HG03565 (cell line): ENCODE data around the gene ARRB1.

ENCODE experiments used
- ATAC-seq: cut with Tn5 transposase; IDR thresholded peaks from one replicate; pipeline ENCODE4 v1.9.1; 2021; ENCODE audit warnings: mild to moderate bottlenecking, moderate library complexity; ENCODE audit not compliant: unreplicated experiment

Gene ARRB1

DNA sequence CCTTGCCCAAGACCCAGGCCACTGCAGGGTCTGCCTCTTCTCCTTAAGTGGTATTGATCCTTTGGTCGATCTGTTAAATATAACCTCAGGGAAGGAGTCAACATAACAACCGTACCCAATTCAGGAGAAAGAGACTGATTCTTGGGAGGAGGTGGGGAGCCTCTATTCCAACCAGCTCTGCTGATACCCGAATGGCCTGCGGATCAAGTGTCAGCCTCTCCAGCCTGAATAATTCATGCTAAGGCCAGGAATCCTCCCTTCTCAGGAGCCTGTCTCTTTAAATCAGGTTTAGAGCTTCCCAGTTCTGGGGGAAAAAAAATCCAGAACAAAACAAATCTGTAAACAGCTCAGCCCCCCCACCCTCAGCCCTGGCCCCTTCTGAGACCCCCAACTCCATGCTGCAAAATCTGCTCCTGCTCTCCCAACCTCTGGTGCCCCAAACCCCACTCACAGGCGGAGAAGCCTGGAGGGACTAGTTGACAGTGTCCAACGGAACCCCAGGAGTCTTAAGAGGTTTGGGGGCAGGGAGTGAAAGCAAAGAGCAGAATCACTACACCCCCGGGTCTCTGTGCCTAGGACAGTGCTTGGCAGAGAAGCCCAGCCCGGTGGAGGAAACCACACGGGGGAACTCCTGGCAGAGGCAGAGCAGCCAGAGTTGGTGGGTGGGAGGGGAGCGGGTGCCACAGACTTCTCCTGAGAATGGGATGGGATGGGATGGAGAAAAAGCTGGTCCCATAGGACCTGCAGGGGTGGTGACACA lies 111.8 kb downstream of the ARRB1 start:
- ATAC-seq: no peak

- no peak for ATAC-seq
Observed at GRCh38 chr11:75238595-75239440, 112.6 kb downstream of the ARRB1 start.

- no peak for ATAC-seq
Observed at GRCh38 chr11:75237050-75237449, 114.4 kb downstream of the ARRB1 start.

GRCh38 chr11:75236062-75236461 lies 115.4 kb downstream of the ARRB1 start:
- no peak for ATAC-seq

DNA sequence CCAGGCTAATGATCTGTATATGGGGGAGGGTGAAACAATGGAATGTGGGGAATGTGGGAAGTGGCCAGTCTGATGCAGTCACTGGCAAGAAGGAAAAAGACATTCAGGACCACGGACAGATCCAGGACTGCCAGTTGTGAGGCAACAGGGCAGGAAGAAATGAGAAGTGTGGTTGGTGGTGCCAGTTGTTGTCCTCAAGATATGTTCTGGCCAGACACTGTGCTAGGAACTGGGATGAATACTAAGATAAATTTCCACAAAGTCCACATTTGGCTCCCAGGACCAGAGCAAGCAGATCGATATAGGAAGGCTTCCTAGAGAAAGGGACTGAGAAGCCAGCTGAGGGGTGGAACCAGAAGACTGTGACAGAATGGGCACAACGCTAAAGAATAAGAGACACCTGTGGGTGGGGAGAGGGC lies 117.7 kb downstream of the ARRB1 start:
- ATAC-seq: no peak

DNA sequence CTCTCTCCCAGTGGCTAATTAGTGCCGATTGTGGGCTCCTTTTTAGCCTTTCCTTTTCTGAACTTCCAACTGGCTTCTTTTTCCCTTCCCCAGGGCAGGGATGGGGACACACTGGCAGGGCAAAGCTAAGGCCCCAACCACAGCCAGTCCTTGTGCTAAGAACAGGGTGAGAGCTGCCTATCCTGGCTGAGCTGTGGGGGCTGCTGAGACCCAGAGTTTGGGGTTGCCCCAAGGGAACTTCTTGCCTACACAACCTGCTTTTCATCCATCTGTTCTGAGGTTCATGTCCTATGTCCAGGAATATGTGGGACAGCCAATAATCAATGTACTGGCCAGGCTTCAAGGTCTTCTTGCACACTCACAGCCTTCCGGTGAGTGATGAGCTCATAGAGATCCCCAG lies 120.8 kb downstream of the ARRB1 start:
- ATAC-seq: no peak

DNA sequence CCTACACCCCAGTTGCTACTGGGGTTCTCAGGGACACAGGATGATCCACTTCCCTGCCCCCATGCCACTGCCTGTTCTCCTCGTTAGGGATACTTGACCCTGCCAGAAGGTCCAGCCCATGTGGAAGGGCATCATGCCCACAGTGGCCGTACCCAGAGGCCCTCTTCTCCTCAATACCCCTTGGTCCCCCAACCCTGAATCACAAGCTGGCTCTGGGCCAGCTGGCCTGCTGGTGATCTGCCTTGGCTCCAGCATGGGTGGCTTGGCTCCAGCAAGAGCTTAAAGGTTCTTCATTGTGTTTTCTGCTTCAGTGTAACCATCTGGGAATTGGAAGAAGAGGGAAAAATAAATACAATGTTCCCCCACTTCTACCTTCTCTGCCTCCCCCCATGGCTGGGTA lies 122.0 kb downstream of the ARRB1 start:
- no peak for ATAC-seq

DNA sequence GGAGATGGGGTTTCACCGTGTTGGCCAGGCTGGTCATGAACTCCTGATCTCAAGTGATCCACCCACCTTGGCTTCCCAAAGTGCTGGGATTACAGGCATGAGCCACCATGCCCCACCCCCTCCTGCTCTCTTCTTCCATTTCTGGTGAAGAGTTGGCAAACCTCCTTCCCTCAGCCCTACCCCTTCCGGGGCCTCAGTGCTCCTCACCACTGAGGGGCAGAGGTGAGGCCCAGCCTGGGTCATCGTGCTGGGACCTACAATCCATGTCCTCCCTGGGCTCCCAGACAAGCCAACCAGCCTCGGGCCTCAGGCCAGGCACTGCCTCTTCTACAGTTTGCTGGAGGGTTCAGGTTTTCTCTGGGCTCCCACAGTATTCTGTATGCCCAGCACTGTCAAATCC lies 125.7 kb downstream of the ARRB1 start:
- ATAC-seq: no peak

GRCh38 chr11:75223954-75224643 lies 127.4 kb downstream of the ARRB1 start:
- ATAC-seq: no peak

- ATAC-seq: no peak
Observed at GRCh38 chr11:75219869-75220268, 131.6 kb downstream of the ARRB1 start.

- no peak for ATAC-seq
Observed at GRCh38 chr11:75214843-75215242, 136.6 kb downstream of the ARRB1 start.

DNA sequence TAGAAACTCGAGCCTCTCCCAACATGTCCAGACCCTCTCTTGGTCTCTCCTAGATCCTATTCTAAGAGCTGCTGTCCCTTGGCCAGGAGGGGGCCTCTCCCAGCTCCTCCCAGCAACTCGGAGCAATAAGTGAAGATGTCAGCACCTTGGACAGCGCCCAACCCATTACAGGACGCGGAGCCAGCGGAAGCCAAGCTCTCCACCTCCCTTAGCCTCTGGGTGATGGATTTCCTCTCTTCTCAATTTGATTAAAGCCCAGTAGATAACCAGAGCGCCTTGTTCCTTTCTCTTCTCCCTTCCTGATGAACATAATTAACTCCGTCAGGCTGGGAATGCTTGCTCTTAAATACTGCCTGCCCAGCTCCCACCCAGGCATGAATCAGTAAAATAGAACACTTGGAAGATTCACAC lies 137.0 kb downstream of the ARRB1 start:
- ATAC-seq: no peak
